Measurements from ENCODE around the gene CALCB. TPM values are rescaled to one million over a fixed set of nuclear protein-coding genes. Genes with fewer than 3 reads are reported as not detected.

The CALCB gene
- total and polyA plus RNA-seq, 12 donors, result 0.10 to 2.7 (median 0.14) TPM; not detected in 7

GRCh38 chr11:15104166-15104565 is 30.8 kb downstream of the CALCB start:
- H3K9me3 ChIP-seq, result peaks cover 0 to 20% (median 0%) of the 10 kb centered on the region in 11 donors
- ATAC-seq (no peak), DNase-seq (no peak)
- no peaks in the 10 kb centered on the region for H3K4me1 ChIP-seq
- intact Hi-C loops (cut with DNase I), result loop anchor here in 1 of 10 donors (2.0 kb wide), 1 partner anchor 103 kb away; no protein-coding TSS in a partner anchor
- TF ChIP-seq CTCF (IDR thresholded peaks at IDR 0.05), result no peak
- H3K27ac ChIP-seq, result no peak overlapping the region
- 91 to 94% methylated on average over 2 of the region's 2 CpGs for WGBS, 2 donors
- no peak overlapping the region for H3K4me3 ChIP-seq
- H3K27me3 ChIP-seq, result peaks cover 0 to 15% (median 0%) of the 10 kb centered on the region in 7 donors
- H3K36me3 ChIP-seq, result no peaks in the 10 kb centered on the region

- H3K9me3 ChIP-seq, result peaks cover 0 to 20% (median 0%) of the 10 kb centered on the region in 11 donors
- no peaks in the 10 kb centered on the region for H3K27me3 ChIP-seq
- no peaks in the 10 kb centered on the region for H3K36me3 ChIP-seq
- no peak for TF ChIP-seq CTCF (IDR thresholded peaks at IDR 0.05)
- no peak overlapping the region for H3K4me3 ChIP-seq
- no peak for DNase-seq
- no peak for ATAC-seq
- intact Hi-C loops (cut with DNase I), result no loop called here
- H3K27ac ChIP-seq, result no peak overlapping the region
- WGBS, 2 donors, result 84 to 87% methylated on average over 8 of the region's 8 CpGs
- no peaks in the 10 kb centered on the region for H3K4me1 ChIP-seq
Observed at GRCh38 chr11:15106201-15106965, 33.0 kb downstream of the CALCB start.

GRCh38 chr11:15107730-15108515 is 34.5 kb downstream of the CALCB start:
- Histone ChIP-seq H3K4me3 (no peak overlapping the region), H3K27me3 (no peaks in the 10 kb centered on the region), H3K4me1 (no peaks in the 10 kb centered on the region), H3K9me3 (peaks cover 0 to 18% (median 0%) of the 10 kb centered on the region in 11 donors), H3K36me3 (no peaks in the 10 kb centered on the region), H3K27ac (no peak overlapping the region)
- no peak for DNase-seq
- ATAC-seq, result no peak
- intact Hi-C loops (cut with DNase I), result loop anchor here in 1 of 10 donors (2.0 kb wide), 1 partner anchor 97 kb away; no protein-coding TSS in a partner anchor
- no peak for TF ChIP-seq CTCF (IDR thresholded peaks at IDR 0.05)
- WGBS, 2 donors, result 61 to 64% methylated on average over 4 of the region's 4 CpGs

- intact Hi-C loops (cut with DNase I), result loop anchor here in 1 of 10 donors (2.0 kb wide), 1 partner anchor 96 kb away; no protein-coding TSS in a partner anchor
- Histone ChIP-seq H3K4me1 (no peaks in the 10 kb centered on the region), H3K9me3 (peaks cover 0 to 10% (median 0%) of the 10 kb centered on the region in 11 donors), H3K4me3 (no peak overlapping the region), H3K27ac (no peak overlapping the region), H3K36me3 (no peaks in the 10 kb centered on the region), H3K27me3 (no peaks in the 10 kb centered on the region)
- 78 to 87% methylated on average over 2 of the region's 2 CpGs for WGBS, 2 donors
- TF ChIP-seq CTCF (IDR thresholded peaks at IDR 0.05), result no peak
- no peak for DNase-seq
- no peak for ATAC-seq
Observed at GRCh38 chr11:15108592-15109130, 35.3 kb downstream of the CALCB start.

Measured in heart right ventricle (tissue), 16 donors.